ENCODE results near the gene SUPT3H.
"Not testable (repeated sequence)": the region's sequence is repeated elsewhere in the genome, so short reads cannot be mapped to it uniquely, and the experiment has no call there.

SUPT3H gene

DNA sequence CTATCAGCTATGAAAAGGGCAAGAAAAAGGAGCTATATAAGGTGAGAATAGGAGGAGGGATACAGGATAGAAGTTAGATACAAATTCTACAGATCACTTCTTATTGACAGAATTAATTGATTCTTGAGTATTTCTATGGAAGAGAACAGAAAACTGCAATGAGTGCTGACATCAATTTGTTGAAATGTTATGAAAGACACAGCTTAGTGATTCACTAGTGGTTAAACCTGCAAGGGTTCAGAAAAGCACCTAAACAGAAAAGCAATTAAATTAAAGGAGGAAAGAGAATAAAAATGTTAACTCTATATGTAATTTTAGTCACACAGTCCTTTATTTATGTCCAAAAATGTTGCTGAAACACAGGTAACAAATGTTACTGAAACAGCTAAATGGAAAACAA, 304.0 kb downstream of the SUPT3H start:
- no peak for DNase-seq (ENCODE audit: low read depth in 4 of 4, low spot score in 1 of 4)

DNA sequence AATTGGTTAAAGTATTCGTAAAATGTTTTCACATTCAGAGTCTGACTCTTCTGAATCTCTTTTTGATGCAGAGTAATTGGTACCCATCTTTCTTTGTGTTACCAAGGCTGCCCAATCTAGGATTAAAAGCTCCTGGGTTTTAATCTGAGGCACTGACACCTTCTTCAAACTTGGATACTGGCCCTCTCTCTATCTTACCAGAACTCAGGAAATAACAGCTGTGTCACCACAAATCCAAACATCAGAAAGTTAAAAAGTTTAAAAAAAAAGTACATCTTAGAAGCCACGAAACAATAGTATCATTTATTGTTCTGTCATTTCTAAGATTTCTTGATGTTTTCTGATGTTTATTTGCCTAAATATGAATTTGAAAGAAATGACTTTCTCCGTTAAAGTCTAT, 305.1 kb downstream of the SUPT3H start:
- no peak for DNase-seq (ENCODE audit: low read depth in 4 of 4, low spot score in 1 of 4)

DNA sequence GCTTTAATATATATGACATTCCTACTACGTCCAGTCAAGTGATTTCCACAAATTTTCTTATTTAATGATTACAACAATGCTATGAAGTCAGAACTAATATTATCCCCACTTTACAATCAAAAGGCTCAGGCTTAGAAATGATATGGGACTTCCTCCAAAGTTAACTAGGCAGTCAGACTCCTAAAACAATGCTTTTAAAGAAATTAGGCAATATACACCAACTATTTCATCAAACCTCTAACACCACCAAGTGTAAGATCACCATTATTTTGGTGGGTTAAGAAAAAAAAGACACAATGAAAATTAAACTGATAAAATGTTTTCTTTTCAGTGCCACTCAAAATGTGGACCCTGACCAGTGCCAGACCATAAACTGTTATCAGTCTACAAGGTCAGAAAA, 305.7 kb downstream of the SUPT3H start:
- DNase-seq (ENCODE audit: low read depth in 4 of 4, low spot score in 1 of 4), result no peak

DNA sequence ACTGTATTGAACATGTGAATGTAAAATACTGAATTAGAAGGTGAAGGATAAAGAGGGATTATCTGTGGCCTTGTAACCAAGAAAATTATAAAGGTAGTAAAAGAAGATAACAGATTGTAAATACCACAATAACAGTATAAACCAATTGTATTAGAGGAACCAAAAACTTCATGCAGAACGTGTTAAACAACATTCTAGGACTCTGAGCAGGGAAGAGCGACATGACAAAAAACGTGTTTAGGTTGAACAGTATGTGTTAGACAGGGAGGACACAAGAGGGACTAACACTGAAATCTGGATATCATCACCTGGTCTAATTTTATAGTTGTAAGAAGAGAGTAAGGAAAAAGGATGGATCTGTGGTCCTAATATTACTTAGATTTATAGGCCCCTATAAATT, 308.6 kb downstream of the SUPT3H start:
- DNase-seq (ENCODE audit: low read depth in 4 of 4, low spot score in 1 of 4), result no peak

DNA sequence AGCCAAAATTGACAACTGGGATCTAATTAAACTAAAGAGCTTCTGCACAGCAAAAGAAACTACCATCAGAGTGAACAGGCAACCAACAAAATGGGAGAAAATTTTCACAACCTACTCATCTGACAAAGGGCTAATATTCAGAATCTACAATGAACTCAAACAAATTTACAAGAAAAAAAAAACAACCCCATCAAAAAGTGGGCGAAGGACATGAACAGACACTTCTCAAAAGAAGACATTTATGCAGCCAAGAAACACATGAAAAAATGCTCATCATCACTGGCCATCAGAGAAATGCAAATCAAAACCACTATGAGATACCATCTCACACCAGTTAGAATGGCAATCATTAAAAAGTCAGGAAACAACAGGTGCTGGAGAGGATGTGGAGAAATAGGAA, 310.3 kb downstream of the SUPT3H start:
- not testable (repeated sequence) for DNase-seq (ENCODE audit: low read depth in 4 of 4, low spot score in 1 of 4)

DNA sequence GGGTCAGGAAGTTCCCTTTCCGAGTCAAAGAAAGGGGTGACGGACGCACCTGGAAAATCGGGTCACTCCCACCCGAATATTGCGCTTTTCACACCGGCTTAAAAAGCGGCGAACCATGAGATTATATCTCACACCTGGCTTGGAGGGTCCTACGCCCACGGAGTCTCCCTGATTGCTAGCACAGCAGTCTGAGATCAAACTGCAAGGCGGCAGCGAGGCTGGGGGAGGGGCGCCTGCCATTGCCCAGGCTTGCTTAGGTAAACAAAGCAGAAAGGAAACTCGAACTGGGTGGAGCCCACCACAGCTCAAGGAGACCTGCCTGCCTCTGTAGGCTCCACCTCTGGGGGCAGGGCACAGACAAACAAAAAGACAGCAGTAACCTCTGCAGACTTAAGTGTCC, 315.1 kb downstream of the SUPT3H start:
- not testable (repeated sequence) for DNase-seq (ENCODE audit: low read depth in 4 of 4, low spot score in 1 of 4)

DNA sequence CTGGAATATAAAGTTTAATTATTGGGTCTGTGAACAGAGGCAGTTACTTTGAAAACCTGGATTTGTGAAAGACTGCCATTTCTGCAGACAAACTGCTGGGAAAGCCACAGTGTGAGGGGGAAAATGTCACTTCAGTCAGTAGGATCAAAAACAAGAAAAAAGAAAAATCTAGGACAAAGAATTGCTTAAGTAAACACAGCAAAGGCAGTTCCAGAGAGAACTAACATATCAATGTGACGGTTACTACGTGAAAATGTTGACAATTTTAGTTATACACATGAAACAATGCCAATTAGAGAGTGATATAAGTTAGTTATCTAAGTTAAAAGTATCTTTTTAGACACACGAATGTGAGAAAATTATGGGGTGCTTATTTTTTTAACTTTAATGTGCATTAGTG, 320.0 kb downstream of the SUPT3H start:
- no peak for DNase-seq (ENCODE audit: low read depth in 4 of 4, low spot score in 1 of 4)

DNA sequence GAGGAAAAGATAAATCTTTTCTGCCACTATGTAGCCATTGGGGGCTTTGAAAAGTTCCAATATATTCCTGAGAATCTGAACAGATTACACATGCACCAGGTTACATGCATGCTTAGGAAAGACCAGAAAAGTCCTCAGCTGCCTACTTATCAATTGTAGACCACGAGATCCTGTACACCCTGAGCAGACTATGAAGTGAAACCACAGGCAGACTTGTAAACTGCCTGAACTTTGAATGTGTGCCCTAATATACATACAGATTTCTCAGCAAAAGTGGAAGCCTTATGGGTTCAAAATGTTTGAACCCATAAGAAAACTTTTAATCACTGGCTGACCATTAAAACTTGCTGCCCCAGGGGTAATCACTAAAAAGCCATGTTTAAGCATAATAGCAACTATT, 323.1 kb downstream of the SUPT3H start:
- DNase-seq (ENCODE audit: low read depth in 4 of 4, low spot score in 1 of 4), result no peak

DNA sequence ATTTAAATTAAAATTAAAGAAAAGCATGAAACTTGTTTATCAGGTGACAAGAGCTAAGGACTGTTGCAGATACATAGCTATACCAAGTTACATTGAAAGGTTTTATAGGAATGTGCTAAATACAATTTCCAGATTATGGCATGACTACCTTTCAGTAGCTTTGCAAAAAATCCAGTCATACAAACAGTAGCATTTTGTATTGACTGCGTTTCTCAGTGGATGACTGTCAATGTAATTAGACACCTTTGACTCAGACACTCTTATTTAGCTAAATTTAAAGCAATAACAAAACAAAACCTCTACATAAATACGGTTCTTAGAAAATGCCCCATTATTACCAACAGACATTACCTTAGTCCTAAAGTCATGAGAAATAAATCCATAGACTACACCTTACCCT, 325.4 kb downstream of the SUPT3H start:
- no peak for DNase-seq (ENCODE audit: low read depth in 4 of 4, low spot score in 1 of 4)

DNA sequence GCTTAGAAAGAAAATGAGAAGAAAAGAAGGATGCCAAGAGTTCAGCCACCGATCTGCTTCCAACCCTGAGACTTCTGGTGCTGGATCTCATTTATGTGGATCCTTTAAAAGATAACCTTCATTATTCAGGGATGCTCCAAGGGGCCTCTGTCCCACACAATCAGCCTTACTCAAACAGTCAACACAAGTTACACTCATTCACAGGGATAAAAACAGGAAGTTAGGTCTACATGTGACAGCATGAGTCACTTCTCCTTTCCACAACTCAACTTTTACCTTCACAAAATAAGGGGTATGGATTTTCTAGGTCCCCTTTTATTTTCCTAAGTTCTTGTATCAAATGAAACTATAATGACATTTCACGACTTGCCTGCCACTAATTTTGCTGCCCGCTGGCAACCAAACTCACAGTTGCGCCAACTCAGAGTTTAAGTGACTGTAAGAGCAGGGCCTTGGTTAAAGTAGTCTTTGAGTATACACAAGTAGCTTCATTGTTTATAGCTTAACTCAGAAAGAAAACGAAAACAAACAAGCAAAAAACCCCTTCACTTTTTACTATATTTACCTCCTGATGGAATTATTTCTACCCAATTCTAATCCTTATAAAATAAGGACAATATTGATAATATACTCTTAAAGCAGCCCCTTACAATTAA, 328.4 kb downstream of the SUPT3H start:
- DNase-seq (ENCODE audit: low read depth in 4 of 4, low spot score in 1 of 4), result no peak

DNA sequence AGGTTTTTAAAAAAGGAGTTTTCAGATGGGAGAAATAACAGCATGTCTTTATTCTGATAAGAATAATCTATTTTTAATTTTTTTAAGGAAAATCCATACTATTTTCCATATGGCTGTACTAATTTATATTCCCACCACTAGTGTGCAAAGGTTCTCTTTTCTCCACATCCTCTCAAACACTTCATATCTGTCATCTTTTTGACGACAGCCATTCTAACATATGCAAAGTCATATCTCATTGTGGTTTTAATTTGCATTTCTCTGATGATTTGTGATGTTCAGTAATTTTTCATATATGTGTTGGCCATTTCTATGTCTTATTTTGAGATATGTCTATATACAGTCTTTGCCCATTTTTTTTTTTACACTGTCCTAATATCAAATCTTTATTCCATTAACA, 330.2 kb downstream of the SUPT3H start:
- DNase-seq (ENCODE audit: low read depth in 4 of 4, low spot score in 1 of 4), result no peak

DNA sequence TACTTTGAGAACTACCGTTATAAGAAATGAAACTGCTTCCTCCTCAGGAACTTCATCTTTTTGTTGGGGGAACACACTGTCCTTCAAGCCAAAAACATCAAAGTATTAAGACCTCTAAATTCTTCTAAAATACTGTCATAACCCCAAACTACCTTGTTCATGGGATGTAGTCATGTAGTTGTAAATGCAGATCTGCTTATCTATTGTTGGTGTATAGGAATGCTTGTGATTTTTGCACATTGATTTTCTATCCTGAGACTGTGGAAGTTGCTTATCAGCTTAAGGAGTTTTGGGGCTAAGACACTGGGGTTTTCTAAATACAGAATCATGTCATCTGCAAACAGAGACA, 332.5 kb downstream of the SUPT3H start:
- DNase-seq (ENCODE audit: low read depth in 4 of 4, low spot score in 1 of 4), result no peak

DNA sequence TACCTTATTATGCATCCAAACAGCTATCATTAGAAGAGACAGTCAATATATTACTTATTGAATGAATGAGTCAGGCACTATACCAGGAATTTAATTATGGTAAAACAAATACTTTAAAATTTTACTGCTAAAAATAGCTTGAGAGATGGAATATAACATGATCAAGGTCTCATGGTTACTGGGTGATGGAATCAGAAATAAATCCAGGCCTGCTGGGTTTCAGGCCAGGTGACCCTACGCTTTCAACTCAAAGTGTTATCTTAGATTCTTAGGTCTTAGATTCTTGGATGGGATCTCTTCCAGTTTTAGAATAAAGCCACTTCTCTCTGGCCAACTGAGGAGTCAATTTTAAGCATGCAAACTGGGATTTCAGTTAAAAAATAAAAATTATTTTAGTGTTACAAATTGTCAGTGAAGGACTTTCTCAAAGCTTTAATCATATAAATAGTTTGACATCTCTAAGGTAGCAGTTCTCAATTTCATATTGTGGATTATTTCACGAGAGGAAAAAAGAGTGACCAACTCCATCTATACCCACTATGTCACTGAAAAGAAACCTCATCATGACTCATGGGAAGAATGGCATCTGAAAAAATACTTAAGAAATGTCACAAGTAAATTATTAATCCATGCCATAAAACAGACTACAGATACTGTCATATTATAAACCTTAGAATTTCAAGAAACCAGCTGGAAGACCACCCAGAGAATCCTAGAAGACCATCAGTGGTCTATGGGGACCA, 333.1 kb downstream of the SUPT3H start:
- DNase-seq (ENCODE audit: low read depth in 4 of 4, low spot score in 1 of 4), result no peak

DNA sequence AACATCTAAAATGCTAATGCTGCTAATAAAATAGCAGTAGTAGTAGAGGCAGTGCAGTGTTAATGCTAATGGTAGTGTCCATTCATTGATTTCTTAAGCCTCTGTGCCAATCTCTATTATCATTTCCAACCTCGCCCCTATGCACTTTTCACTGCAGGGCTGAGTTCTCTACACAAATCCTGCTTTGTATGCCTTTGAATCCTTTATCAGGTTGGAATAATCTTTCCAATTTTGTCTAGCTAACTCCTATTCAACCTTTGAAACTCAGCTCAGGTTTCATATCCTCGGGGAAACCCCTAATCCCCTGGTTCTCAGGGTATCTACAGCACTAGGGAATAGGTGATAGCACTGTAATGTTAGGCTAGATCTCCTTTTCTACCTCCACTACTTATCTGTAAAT, 333.6 kb downstream of the SUPT3H start:
- DNase-seq (ENCODE audit: low read depth in 4 of 4, low spot score in 1 of 4), result no peak

DNA sequence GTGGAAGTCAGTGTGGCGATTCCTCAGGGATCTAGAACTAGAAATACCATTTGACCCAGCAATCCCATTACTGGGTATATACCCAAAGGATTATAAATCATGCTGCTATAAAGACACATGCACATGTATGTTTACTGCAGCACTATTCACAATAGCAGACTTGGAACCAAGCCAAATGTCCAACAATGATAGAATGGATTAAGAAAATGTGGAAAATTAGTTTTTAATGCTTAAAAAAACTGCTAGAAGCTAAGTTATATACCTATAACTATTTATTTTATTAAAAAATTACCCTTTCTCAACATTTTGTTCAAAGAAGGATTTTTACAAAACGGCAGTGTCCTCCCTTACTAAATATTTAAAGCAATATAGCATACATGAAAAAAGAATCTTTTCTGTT, 335.1 kb downstream of the SUPT3H start:
- DNase-seq (ENCODE audit: low read depth in 4 of 4, low spot score in 1 of 4), result not testable (repeated sequence)

DNA sequence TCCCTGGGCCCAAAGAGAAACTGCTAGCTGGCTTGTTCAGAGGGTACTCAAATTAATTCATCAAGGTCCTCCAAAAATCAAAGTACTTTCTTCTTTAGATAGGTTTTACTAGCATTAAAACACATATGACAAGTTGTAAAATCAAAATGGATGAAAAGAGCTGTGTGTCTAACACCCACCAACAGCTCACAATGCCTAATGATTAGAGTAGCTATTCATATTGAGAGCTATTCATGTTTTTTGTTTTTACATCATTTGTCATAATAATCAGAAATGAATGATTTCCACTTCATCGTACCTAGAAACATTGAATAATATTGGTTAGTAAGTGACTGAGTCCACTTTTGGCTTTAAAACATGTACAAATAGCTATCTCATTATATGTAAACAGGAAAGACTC, 339.5 kb downstream of the SUPT3H start:
- DNase-seq (ENCODE audit: low read depth in 4 of 4, low spot score in 1 of 4), result no peak

DNA sequence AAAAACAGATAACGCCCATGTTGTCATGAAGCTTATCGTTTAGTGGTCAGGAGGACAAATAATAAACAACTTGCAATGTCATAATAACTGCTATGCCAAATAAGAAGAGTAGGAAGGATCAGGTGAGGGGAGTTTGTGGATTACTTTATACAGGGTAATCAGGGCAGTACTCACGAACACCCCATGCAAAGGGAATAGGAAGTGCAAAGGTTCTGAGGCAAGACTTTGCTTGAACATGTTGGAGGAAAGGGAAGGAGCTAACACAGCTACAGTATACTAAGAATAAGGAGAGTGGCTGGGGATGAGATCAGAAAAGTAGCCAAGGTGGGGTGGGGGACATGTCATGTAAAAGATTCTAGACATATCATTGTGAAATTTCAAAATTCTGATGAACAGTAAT, 341.6 kb downstream of the SUPT3H start:
- DNase-seq (ENCODE audit: low read depth in 4 of 4, low spot score in 1 of 4), result no peak

DNA sequence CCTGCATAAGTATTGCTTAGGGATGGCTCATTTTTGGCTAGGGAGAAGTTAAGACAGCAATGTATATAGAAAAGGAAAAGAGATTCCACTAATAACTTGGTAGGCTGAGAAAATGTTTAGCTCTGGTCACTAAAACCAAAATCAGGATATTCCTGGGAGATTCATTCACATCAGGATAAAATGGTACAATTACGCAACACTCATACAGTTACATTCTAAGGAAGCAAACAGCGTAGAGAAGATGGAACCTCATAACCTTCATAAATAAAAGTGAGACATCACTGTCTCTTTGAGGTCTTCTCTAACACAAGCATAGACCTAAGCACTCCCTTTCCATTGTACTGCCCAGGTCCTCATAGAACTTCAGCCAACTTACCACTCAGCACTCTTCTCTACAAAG, 345.3 kb downstream of the SUPT3H start:
- no peak for DNase-seq (ENCODE audit: low read depth in 4 of 4, low spot score in 1 of 4)

DNA sequence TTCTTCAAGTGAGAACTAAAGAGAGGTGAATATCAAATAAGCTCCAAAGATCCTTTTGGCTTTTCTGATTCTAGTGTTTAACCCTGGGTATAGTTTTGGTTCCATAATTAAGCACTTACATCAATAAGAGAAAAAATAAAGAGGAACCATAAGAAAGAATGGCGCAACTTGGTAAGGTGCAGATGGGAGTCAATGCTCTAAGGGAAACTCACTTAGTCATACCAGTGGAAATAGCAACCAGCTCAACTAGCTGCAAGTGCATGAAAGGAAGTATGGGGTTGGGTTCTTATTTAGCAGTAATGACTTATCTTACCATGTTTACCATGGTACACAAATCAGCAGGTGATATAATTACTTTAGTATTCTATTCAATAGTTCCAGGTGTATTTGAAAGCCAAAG, 346.1 kb downstream of the SUPT3H start:
- DNase-seq (ENCODE audit: low read depth in 4 of 4, low spot score in 1 of 4), result no peak

DNA sequence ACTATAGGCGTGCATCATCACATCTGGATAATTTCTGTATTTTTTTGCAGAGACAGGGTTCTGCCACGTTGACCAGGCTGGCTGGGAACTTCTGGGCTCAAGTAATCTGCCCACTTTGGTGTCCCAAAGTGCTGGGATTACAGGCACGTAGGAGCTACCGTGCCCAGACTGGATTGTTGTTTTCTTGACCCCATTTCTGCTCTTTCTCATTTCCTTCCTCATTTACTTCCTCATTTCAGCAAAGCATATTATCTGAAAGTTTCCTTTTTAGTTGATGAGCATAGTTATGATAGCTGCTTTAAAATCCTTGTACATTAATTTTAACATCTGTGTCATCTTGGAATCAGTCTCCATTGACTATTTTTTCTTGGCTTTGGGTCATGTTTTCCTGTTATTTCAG, 350.6 kb downstream of the SUPT3H start:
- DNase-seq (ENCODE audit: low read depth in 4 of 4, low spot score in 1 of 4), result no peak

DNA sequence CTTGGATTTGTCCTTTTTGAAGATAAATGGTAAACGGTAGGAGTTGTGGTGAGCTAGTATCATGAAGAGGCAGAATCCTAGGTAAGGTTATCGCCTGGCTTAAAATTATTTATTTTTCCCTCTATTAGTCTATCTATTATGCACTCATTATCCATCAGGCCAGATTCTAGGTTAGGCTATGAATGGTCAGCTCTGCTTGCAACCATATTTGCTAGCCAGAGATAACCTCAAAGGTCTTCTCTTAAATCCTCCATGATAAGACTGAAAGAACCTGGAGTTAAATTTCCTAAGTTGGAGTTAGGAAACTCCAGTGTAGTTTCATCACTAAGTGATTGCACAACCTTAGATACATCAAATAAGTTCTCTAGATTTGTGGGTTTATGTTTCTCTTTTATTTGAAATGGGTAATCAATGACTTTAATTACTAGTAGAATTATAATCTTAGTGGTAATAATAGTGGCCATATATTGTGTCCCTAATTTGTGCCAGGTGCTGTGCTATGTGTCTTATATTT, 351.7 kb downstream of the SUPT3H start:
- DNase-seq (ENCODE audit: low read depth in 4 of 4, low spot score in 1 of 4), result no peak

DNA sequence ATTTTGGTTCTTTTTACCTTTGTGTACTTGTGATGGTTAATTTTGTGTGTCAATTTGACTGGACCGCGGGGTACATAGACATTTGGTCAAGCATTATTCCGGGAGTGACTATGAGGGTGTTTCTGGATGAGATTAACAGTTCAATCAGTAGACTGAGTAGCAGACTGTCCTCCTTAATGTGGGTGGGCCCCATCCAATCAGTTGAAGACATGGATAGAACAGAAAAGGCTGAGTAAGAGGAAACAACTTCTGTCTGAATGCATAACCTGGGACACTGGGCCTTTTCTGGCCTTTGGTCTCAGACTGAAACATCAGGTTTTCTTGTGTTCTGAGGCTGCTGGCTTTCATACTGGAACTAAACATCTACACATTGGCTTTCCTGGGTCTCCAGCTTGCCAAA, 353.1 kb downstream of the SUPT3H start:
- no peak for DNase-seq (ENCODE audit: low read depth in 4 of 4, low spot score in 1 of 4)

DNA sequence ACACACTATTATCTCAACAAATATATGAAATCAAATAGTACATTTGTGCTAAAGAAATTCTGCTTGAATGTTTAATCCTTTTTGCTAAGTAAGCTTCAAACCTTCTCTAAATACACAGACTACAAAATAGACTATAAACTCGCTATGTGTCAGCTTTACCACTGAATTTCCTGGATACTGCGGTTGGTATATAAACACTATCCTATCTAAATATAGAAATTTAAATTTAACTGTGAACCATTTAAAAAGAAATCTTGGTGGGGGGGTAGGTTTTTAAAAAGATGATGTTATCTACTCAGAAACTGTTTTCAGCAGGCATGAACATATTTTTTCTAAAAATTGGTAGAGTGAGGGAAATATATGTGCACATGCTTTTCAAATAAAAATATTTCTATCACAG, 356.1 kb downstream of the SUPT3H start:
- DNase-seq (ENCODE audit: low read depth in 4 of 4, low spot score in 1 of 4), result no peak
